HCT116 (cell line): ENCODE results near the gene DHODH. TPM values are rescaled to one million over a fixed set of nuclear protein-coding genes. Genes with fewer than 3 reads are reported as not detected.
A peak's percentile ranks its signal among the peaks of the same experiment; 100 is the strongest.

Experiments used
- ATAC-seq: fragments of 200-7000 bp; cut with Tn5 transposase; 2 replicates; pipeline ENCODE4 v1.9.1; 2020; ENCODE audit warnings: mild to moderate bottlenecking, moderate library complexity
- BruUV-seq: library from RNA; stranded (reverse); fragments of 400-500 nt; replicated peaks from 2 replicates; lab custom pipeline; 2021; lab: Mats Ljungman, UMichigan
- CTCF ChIA-PET: fragments of 300-600 bp; sonication (Branson Sonifier 250); formaldehyde crosslinking; loops from one replicate; lab custom pipeline; 2021; ENCODE audit warnings: antibody characterized with exemption; lab: Charles Lee
- POLR2A ChIA-PET: fragments of 300-600, 350-600 bp; sonication (Branson Sonifier 250); formaldehyde crosslinking; loops from one replicate; lab custom pipeline; 2021; ENCODE audit warnings: antibody characterized with exemption; lab: Charles Lee
- RAD21 ChIA-PET, 2 experiments: fragments of 300-600 bp; sonication (Branson Sonifier 250); formaldehyde crosslinking; loops; one replicate each; lab custom pipeline; 2023; ENCODE audit warnings: low total read pairs in 2 of 2; ENCODE audit not compliant: uncharacterized antibody in 2 of 2, unreplicated experiment in 2 of 2, low non-redundant PET in 1 of 2; lab: Charles Lee
- DNase-seq: peaks from one replicate; pipeline ENCODE4 v3.0.0-alpha.2; 2010; ENCODE audit warnings: low read depth, low spot score
- H2AFZ ChIP-seq: fragments of 200-600 bp; shearing (Covaris generic), sonication (generic); 2 replicates; pipeline ENCODE4 v1.6.1; 2017; ENCODE audit warnings: low read depth, mixed run types, mixed read lengths, antibody characterized with exemption, low read length; ENCODE audit not compliant: poor library complexity, severe bottlenecking
- H3K27ac ChIP-seq: 2 replicates; pipeline ENCODE4 v1.5.1; 2012; ENCODE audit warnings: low read depth, low read length
- H3K27me3 ChIP-seq: fragments of 200-600 bp; sonication (generic); 2 replicates; pipeline ENCODE4 v1.6.1; 2016; ENCODE audit warnings: mixed run types, low read length, mixed read lengths; ENCODE audit not compliant: insufficient read depth
- H3K36me3 ChIP-seq, 2 experiments: fragments of 200-500 bp in 1 of 2; fragments of 200-600 bp in 1 of 2; sonication (Bioruptor generic) in 1 of 2; sonication (generic) in 1 of 2; 2 replicates each; pipeline versions ENCODE4 v1.5.1 to v1.6.1; 2014 to 2016; ENCODE audit warnings: low read length in 2 of 2, inconsistent platforms in 1 of 2, mixed read lengths in 1 of 2, mixed run types in 1 of 2; ENCODE audit not compliant: insufficient read depth in 2 of 2, control insufficient read depth in 1 of 2
- H3K4me1 ChIP-seq, 2 experiments: fragments of 200-600 bp in 1 of 2; sonication (generic) in 1 of 2; 2 replicates each; pipeline versions ENCODE4 v1.5.1 to v1.6.1; 2012 to 2017; ENCODE audit warnings: low read length in 2 of 2, inconsistent platforms in 1 of 2, mild to moderate bottlenecking in 1 of 2, mixed read lengths in 1 of 2, mixed run types in 1 of 2, moderate library complexity in 1 of 2; ENCODE audit not compliant: insufficient read depth in 2 of 2, control insufficient read depth in 1 of 2
- H3K4me2 ChIP-seq: fragments of 200-600 bp; sonication (generic); 2 replicates; pipeline ENCODE4 v1.6.1; 2017; ENCODE audit warnings: mixed run types, low read length, mixed read lengths
- H3K4me3 ChIP-seq, 2 experiments: fragments of 200-600 bp in 1 of 2; sonication (generic) in 1 of 2; replicated peaks in 1 of 2; 2 replicates each; pipeline ENCODE4 v1.5.1; 2011 to 2016; ENCODE audit warnings: low read length in 2 of 2, control low read depth in 1 of 2, low read depth in 1 of 2, mild to moderate bottlenecking in 1 of 2, mixed read lengths in 1 of 2, mixed run types in 1 of 2
- H3K79me2 ChIP-seq: fragments of 200-600 bp; sonication (generic); 2 replicates; pipeline ENCODE4 v1.6.1; 2017; ENCODE audit warnings: mild to moderate bottlenecking, mixed run types, low read length, moderate library complexity, mixed read lengths; ENCODE audit not compliant: insufficient read depth
- H3K9ac ChIP-seq: fragments of 200-600 bp; sonication (generic); 2 replicates; pipeline ENCODE4 v1.6.1; 2016; ENCODE audit warnings: low read length, mixed read lengths
- H3K9me2 ChIP-seq: fragments of 200-600 bp; sonication (generic), shearing (Covaris generic); 2 replicates; pipeline ENCODE4 v1.6.1; 2017; ENCODE audit warnings: mixed run types, mild to moderate bottlenecking, moderate library complexity; ENCODE audit not compliant: insufficient read depth
- H3K9me3 ChIP-seq, 2 experiments: fragments of 200-500 bp in 1 of 2; fragments of 200-600 bp in 1 of 2; sonication (Bioruptor generic) in 1 of 2; sonication (generic) in 1 of 2; 2 replicates each; pipeline ENCODE4 v1.6.1; 2014 to 2017; ENCODE audit warnings: low read length in 2 of 2, mixed read lengths in 2 of 2, inconsistent platforms in 1 of 2, low read depth in 1 of 2, mild to moderate bottlenecking in 1 of 2, mixed run types in 1 of 2, moderate library complexity in 1 of 2; ENCODE audit not compliant: control insufficient read depth in 1 of 2, insufficient read depth in 1 of 2
- H4K20me1 ChIP-seq: fragments of 200-600 bp; sonication (generic), shearing (Covaris generic); 2 replicates; pipeline ENCODE4 v1.6.1; 2017; ENCODE audit warnings: mixed run types, mild to moderate bottlenecking, moderate library complexity; ENCODE audit not compliant: insufficient read depth
- CEBPB ChIP-seq: IDR thresholded peaks from 2 replicates; pipeline ENCODE4 v1.6.1; 2012; ENCODE audit warnings: low read depth
- FOSL1 ChIP-seq: IDR thresholded peaks from 2 replicates; pipeline ENCODE4 v1.6.1; 2012; ENCODE audit warnings: low read depth
- POLR2A ChIP-seq: IDR thresholded peaks from 2 replicates; pipeline ENCODE4 v1.7.0; 2011; ENCODE audit warnings: borderline replicate concordance; ENCODE audit not compliant: insufficient read depth, insufficient read length; ENCODE audit errors: extremely low read depth
- RAD21 ChIP-seq: IDR thresholded peaks from 2 replicates; pipeline ENCODE4 v1.6.1; 2012; ENCODE audit warnings: low read depth, mild to moderate bottlenecking
- SP1 ChIP-seq: IDR thresholded peaks from 2 replicates; pipeline ENCODE4 v1.6.1; 2012; ENCODE audit warnings: low read depth
- SRF ChIP-seq: IDR thresholded peaks from 2 replicates; pipeline ENCODE4 v1.6.1; 2012; ENCODE audit warnings: low read depth
- TCF7L2 ChIP-seq: IDR thresholded peaks from 2 replicates; pipeline ENCODE4 v1.7.0; 2011; ENCODE audit warnings: borderline replicate concordance, inconsistent platforms; ENCODE audit not compliant: insufficient read depth, insufficient read length; ENCODE audit errors: extremely low read depth
- intact Hi-C: fragments of 100-400 bp; cut with micrococcal nuclease; formaldehyde crosslinking; loops from 2 replicates; pipeline ENCODE4 v1.10.0; 2022
- total RNA-seq: library from RNA; stranded (reverse); gene quantifications from one replicate; pipeline ENCODE4 v1.2.1, GENCODE V29; 2021; ENCODE audit not compliant: unreplicated experiment
- TF ChIP-seq, protein P1 (sequence below): IDR thresholded peaks from 2 replicates; pipeline ENCODE4 v1.6.1; 2011; ENCODE audit warnings: mild to moderate bottlenecking, low read length, moderate library complexity; ENCODE audit not compliant: insufficient replicate concordance; ENCODE audit errors: extremely low read depth
- TF ChIP-seq, protein P2 (sequence below), 3 experiments: fragments of 200-600 bp in 1 of 3; sonication (generic) in 1 of 3; IDR thresholded peaks in 2 of 3; conservative IDR thresholded peaks in 1 of 3; 2 replicates each; pipeline ENCODE4 v1.5.1; 2012 to 2017; ENCODE audit warnings: low read depth in 2 of 3, low read length in 2 of 3, antibody characterized with exemption in 1 of 3, borderline replicate concordance in 1 of 3, control low read depth in 1 of 3, mild to moderate bottlenecking in 1 of 3, mixed read lengths in 1 of 3, mixed run types in 1 of 3, moderate library complexity in 1 of 3; ENCODE audit not compliant: insufficient read depth in 1 of 3
- TF ChIP-seq, protein P3 (sequence below): IDR thresholded peaks from 2 replicates; pipeline ENCODE4 v1.6.1; 2012

Gene DHODH
- total RNA-seq, 1 experiment from 2014 or later = 22.1 TPM

DNA sequence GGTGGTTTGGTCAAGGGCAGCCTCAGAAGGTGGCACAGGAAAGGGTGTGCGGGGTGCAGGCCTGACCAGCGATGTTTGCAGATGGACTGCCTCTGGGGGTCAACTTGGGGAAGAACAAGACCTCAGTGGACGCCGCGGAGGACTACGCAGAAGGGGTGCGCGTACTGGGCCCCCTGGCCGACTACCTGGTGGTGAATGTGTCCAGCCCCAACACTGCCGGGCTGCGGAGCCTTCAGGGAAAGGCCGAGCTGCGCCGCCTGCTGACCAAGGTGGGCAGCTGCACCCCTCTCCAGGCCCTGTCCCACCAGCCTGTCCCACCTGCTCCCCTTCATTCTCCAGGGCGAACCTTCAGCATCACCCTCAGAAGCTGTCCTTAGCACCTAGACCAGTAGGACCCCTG is 12.5 kb downstream of the DHODH start:
- no peaks in the 10 kb centered on the region for H3K4me1 ChIP-seq
- DNase-seq (no peak), ATAC-seq (peak; percentile 71)
- peak; percentile 15; the same call in 1 of the 2 replicates for TF ChIP-seq RAD21
- TF ChIP-seq SP1 = no peak
- TF ChIP-seq, protein P1, sequence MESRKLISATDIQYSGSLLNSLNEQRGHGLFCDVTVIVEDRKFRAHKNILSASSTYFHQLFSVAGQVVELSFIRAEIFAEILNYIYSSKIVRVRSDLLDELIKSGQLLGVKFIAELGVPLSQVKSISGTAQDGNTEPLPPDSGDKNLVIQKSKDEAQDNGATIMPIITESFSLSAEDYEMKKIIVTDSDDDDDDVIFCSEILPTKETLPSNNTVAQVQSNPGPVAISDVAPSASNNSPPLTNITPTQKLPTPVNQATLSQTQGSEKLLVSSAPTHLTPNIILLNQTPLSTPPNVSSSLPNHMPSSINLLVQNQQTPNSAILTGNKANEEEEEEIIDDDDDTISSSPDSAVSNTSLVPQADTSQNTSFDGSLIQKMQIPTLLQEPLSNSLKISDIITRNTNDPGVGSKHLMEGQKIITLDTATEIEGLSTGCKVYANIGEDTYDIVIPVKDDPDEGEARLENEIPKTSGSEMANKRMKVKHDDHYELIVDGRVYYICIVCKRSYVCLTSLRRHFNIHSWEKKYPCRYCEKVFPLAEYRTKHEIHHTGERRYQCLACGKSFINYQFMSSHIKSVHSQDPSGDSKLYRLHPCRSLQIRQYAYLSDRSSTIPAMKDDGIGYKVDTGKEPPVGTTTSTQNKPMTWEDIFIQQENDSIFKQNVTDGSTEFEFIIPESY = no peak
- TF ChIP-seq, protein P2, sequence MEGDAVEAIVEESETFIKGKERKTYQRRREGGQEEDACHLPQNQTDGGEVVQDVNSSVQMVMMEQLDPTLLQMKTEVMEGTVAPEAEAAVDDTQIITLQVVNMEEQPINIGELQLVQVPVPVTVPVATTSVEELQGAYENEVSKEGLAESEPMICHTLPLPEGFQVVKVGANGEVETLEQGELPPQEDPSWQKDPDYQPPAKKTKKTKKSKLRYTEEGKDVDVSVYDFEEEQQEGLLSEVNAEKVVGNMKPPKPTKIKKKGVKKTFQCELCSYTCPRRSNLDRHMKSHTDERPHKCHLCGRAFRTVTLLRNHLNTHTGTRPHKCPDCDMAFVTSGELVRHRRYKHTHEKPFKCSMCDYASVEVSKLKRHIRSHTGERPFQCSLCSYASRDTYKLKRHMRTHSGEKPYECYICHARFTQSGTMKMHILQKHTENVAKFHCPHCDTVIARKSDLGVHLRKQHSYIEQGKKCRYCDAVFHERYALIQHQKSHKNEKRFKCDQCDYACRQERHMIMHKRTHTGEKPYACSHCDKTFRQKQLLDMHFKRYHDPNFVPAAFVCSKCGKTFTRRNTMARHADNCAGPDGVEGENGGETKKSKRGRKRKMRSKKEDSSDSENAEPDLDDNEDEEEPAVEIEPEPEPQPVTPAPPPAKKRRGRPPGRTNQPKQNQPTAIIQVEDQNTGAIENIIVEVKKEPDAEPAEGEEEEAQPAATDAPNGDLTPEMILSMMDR (IDR thresholded peaks at IDR 0.05 in 2 of 3, conservative IDR thresholded peaks at IDR 0.05 in 1 of 3; ENCODE audit: borderline replicate concordance in 1 of 3, insufficient read depth in 1 of 3, low read depth in 2 of 3, low read length in 2 of 3) = peak in 2 of 3 experiments; percentile 21 to 40; a peak in 2 of 6 replicates
- intact Hi-C loops = no loop called here
- H3K27me3 ChIP-seq = no peaks in the 10 kb centered on the region
- H3K9me2 ChIP-seq = no peaks in the 10 kb centered on the region
- no peak overlapping the region for H3K9ac ChIP-seq
- no peaks in the 10 kb centered on the region for H3K79me2 ChIP-seq
- POLR2A ChIA-PET = no interaction called here
- CTCF ChIA-PET = no interaction called here
- no TSS peak for BruUV-seq
- RAD21 ChIA-PET = no interaction called here
- no peaks in the 10 kb centered on the region for H4K20me1 ChIP-seq
- peaks cover 8 to 28% of the 10 kb centered on the region in 2 experiments; a peak in 3 of 4 replicates for H3K36me3 ChIP-seq
- H2AFZ ChIP-seq = no peak overlapping the region
- no peak overlapping the region for H3K27ac ChIP-seq
- H3K4me3 ChIP-seq = no peak overlapping the region
- no peaks in the 10 kb centered on the region for H3K9me3 ChIP-seq
- H3K4me2 ChIP-seq = no peak overlapping the region

DNA sequence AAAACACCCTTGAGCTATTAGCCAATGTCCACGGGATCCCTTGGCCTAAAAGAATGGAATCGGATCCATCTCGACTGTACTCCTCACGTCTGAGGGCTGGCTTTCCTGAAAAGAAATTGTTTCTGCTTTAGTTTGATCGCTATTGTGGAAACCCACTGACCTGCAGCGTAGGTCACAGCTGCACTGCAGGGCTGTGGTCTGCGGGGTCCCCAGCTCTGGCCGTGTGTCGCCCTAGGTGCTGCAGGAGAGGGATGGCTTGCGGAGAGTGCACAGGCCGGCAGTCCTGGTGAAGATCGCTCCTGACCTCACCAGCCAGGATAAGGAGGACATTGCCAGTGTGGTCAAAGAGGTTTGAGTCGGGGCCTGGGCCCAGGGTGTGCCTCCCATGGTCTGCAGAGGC is 13.6 kb downstream of the DHODH start:
- RAD21 ChIA-PET = no interaction called here
- Histone ChIP-seq H3K79me2 (no peaks in the 10 kb centered on the region), H3K4me1 (no peaks in the 10 kb centered on the region), H2AFZ (no peak overlapping the region), H3K4me3 (no peak overlapping the region), H3K27me3 (no peaks in the 10 kb centered on the region), H3K4me2 (no peak overlapping the region), H3K9me2 (no peaks in the 10 kb centered on the region), H4K20me1 (no peaks in the 10 kb centered on the region), H3K9me3 (no peaks in the 10 kb centered on the region), H3K27ac (no peak overlapping the region), H3K9ac (no peak overlapping the region), H3K36me3 (peaks cover 8 to 28% of the 10 kb centered on the region in 2 experiments; a peak in 3 of 4 replicates)
- no TSS peak for BruUV-seq
- intact Hi-C loops = no loop called here
- DNase-seq (no peak), ATAC-seq (no peak)
- CTCF ChIA-PET = no interaction called here
- POLR2A ChIA-PET = no interaction called here
- TF ChIP-seq, protein P3, sequence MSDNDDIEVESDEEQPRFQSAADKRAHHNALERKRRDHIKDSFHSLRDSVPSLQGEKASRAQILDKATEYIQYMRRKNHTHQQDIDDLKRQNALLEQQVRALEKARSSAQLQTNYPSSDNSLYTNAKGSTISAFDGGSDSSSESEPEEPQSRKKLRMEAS = no peak
- no peak for TF ChIP-seq CEBPB
- TF ChIP-seq SRF = no peak
- TF ChIP-seq TCF7L2 = no peak
- TF ChIP-seq, protein P2 (IDR thresholded peaks at IDR 0.05 in 2 of 3, conservative IDR thresholded peaks at IDR 0.05 in 1 of 3; ENCODE audit: borderline replicate concordance in 1 of 3, insufficient read depth in 1 of 3, low read depth in 2 of 3, low read length in 2 of 3) = no peak
- no peak for TF ChIP-seq POLR2A
- TF ChIP-seq FOSL1 = no peak
